GM11168 (cell line): ENCODE data around the gene ABCG4.

ENCODE experiments used
- in situ Hi-C: fragments of 300-500 bp; cut with MboI; formaldehyde crosslinking; loops from one replicate; pipeline ENCODE4 v1.12.0; 2022; ENCODE audit warnings: low sequenced_read_pairs; ENCODE audit not compliant: unreplicated experiment

Gene ABCG4

DNA sequence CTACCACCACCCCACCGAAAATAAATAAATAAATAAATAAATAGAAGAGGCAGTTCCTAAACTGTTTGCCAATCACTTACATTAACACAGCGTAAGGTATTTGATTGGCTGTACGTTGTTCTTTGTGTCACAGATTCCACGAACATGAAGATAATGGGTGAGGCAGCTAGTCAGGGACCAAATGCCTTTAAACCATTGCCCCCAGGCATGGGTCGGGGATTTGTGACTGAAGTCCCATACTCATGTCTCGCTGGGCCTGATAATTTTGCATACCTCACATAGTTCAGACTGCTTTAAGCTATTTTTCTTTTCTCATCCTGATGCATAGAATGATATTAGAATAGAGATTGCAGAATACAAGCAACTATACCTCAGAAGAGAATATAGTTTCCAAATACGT lies 53.7 kb downstream of the ABCG4 start:
- in situ Hi-C loops, result no loop called here

DNA sequence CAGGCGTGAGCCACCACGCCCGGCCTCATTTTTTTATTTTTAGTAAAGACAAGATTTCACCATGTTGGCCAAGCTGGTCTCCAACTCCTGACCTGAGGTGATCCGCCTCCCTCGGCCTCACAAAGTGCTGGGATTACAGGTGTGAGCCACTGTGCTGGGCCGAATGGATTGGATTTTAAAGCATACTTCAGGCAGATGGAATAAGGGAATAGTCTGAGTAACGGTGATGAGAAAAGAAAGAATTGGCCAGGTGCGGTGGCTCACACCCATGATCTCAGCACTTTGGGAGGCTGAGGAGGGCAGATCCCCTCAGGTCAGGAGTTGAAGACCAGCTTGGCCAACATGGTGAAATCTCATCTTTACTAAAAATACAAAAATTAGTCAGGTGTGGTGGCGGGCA lies 55.2 kb downstream of the ABCG4 start:
- in situ Hi-C loops, result no loop called here

DNA sequence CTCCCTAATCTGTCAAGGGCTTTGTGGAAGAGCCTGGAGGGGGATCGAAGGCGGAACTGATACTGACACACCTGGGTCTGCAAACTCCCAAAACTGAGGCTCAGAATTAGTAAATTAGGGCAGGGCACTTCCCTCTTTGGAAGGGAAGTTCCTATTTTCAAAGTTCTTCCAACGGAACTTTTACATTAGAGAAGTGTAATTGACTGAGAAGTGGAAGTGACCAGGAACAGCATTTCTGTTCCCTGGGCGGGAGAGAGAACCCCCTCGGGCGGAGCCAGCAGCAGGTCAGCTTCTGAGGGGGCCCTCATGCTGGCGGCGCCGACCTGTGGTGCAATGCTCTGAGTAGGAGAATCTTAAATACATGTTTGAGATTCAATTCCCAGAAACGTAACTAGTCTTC lies 56.2 kb downstream of the ABCG4 start:
- in situ Hi-C loops, result no loop called here

DNA sequence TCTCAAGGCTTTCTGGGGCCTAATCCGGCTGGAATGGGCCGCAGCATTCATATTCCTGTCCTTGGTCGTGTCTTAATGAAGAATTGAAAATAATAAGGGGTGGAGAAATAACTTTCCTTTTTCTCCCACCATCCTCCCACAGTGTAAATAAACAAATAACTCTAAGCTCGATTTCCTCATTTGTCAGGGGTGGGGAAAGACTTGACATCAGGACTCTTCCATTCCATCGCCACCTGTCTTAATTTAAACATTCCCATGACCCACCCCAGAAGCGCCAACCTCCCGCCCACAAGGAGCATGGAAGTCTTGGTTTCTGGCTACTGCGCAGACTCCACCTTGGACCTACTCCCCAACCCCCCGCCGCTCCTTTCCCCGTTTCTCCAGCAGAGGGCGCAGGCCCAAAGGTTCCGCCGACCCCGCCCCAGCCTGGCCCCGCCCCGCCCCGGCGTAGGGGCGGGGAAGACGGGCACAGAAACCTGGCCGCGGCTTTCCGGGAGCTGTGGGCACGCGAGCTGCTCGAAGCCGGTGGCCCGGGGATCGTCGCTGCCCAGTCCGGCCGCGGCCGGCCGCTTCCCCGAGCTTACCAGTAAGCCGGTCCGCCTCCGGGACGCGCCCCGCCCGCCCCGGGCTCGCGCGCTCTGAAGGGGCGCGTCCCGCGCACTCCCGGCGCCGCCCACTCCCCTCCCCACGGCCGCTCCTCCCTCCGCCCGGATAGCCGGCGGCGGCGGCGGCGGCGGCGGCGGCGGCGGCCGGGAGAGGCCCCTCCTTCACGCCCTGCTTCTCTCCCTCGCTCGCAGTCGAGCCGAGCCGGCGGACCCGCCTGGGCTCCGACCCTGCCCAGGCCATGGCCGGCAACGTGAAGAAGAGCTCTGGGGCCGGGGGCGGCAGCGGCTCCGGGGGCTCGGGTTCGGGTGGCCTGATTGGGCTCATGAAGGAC lies 57.0 kb downstream of the ABCG4 start, which contains the start of gene CBL:
CBL (plus strand) TSS at position 766 of the 937 bp plus-strand sequence; CDS start at position 845, 79 bp downstream.
- in situ Hi-C loops, result no loop called here

DNA sequence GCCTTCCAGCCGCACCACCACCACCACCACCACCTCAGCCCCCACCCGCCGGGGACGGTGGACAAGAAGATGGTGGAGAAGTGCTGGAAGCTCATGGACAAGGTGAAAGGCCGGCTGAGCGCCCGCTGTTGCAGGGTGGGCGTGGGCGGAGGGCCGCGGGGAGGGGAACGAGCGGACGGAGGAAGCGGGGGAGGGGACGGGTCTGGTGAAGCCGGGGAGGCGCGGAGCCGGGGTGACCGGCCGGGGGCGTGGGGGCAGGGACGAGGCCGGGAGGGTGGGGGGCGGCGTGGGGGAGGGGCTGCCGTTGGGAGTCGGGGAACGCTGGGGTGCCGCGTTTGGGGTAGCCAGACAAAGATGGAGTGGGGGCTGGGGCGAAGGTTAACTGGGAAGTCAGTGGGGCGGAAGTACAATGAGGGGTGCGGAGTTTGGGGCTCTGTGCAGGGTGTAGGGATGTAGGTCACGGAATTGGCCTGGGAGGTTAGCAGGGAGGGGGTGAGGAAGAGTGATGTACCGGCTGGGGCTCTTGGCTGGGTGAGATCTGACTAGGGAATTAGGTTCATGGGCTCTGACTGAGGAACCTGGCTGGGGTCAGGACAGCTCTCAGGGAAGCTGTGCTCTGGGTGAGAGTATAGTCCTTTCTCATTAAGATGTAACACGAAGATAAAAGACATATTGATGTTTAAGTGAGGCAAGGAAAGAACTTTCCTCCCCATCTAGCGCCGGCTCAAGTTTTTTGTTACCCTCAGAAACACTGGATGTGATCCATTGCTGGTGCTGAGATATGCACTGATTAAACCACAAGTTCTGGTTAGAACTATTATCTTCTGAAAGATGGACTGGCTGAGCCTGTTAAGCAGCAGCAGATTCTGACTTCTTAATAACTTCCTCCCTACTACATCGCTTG lies 57.9 kb downstream of the ABCG4 start:
- in situ Hi-C loops, result no loop called here

DNA sequence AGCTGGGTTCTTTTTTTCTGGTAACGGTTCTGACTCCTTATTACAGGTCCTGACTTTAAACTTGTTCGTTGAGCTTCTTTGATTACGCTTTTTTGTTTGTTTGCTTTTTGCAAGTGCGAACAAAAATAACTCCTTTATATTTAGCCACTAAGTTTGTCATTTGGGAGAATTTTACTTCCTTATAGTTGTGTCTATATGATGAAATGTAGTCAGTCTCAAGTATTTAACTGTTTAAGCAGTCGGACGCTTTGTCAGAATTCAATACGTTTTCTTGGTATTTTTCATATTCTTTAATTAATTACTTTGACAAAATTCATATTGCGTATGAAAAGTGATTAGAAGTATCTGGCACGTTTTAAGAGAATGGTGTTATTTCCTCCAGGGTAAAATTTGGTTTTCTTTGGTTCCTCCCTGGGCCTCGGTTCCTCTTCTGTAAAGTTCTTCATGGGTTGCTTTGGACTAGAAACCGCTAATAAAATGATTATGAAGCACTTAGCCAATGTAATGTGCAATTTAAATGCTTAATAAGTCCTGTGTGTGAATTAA lies 58.6 kb downstream of the ABCG4 start:
- in situ Hi-C loops, result no loop called here

DNA sequence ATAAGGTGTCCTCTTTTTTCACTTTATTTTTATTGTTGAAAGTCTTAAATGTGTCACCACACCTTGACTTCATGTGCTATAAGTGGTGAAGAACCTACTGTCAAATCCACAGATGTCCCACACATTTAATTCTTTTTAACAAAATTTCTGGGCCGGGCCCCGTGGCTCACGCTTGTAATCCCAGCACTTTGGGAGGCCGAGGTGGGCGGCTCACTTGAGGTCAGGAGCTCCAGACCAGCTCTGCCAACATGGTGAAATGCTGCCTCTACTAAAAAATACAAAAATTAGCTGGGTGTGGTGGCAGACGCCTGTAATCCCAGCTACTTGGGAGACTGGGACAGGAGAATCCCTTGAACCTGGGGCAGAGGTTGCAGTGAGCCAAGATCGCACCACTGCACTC lies 60.3 kb downstream of the ABCG4 start:
- in situ Hi-C loops, result no loop called here

DNA sequence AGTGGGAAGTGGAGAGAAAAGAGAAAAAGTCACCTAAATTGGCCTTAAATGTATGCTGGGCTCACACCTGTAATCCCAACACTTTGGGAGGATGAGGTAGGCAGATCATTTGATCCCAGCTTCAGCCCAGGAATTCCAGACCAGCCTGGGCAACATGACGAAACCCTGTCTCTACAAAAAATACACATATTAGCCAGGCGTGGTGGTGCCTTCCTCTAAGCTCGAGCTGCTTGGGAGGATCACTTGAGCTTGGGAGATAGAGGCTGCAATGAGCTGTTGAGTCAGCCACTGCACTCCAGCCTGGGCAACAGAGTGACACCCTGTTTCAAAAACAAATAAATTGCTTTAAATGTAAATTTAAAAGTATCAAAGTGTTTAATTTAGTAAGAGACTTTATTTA lies 61.2 kb downstream of the ABCG4 start:
- in situ Hi-C loops, result no loop called here
